ENCODE results near the gene HNF1B.

Gene HNF1B

GRCh38 chr17:37640015-37640414 is 104.8 kb downstream of the HNF1B start:
- Histone ChIP-seq H3K36me3 (ENCODE audit: control insufficient read depth, insufficient read depth, low read length) (peaks cover 7% of the 10 kb centered on the region), H3K27me3 (ENCODE audit: control insufficient read depth, insufficient read depth, low read length) (no peaks in the 10 kb centered on the region), H3K9ac (ENCODE audit: low read length) (no peak overlapping the region), H3K4me3 (ENCODE audit: low read length) (no peak overlapping the region), H3K4me1 (ENCODE audit: control insufficient read depth, insufficient read depth, low read length) (peaks cover 6% of the 10 kb centered on the region), H3K27ac (ENCODE audit: low read depth, low read length) (no peak overlapping the region)

GRCh38 chr17:37637956-37638355 is 106.9 kb downstream of the HNF1B start:
- H3K4me1 ChIP-seq (ENCODE audit: control insufficient read depth, insufficient read depth, low read length) = peaks cover 6% of the 10 kb centered on the region
- no peak overlapping the region for H3K9ac ChIP-seq (ENCODE audit: low read length)
- no peaks in the 10 kb centered on the region for H3K27me3 ChIP-seq (ENCODE audit: control insufficient read depth, insufficient read depth, low read length)
- no peak overlapping the region for H3K27ac ChIP-seq (ENCODE audit: low read depth, low read length)
- no peak overlapping the region for H3K4me3 ChIP-seq (ENCODE audit: low read length)
- H3K36me3 ChIP-seq (ENCODE audit: control insufficient read depth, insufficient read depth, low read length) = peaks cover 7% of the 10 kb centered on the region

All from rectal smooth muscle tissue (tissue), 1 donor.